ENCODE measurements around the gene THRB. TPM values are rescaled to one million over a fixed set of nuclear protein-coding genes. Genes with fewer than 3 reads are reported as not detected.
"Not testable (repeated sequence)": the region's sequence is repeated elsewhere in the genome, so short reads cannot be mapped to it uniquely, and the experiment has no call there.

THRB gene
- total RNA-seq, 2 experiments from 2014 or later: not detected

GRCh38 chr3:24096271-24096670 lies 398.4 kb downstream of the THRB start:
- ATAC-seq: no peak
- no peaks in the 10 kb centered on the region for H3K9me3 Mint-ChIP-seq (ENCODE audit: low read depth)
- CTCF ChIA-PET: no interaction called here
- no peaks in the 10 kb centered on the region for H3K27me3 Mint-ChIP-seq
- no peaks in the 10 kb centered on the region for H3K4me1 Mint-ChIP-seq
- no peak overlapping the region for H3K27ac Mint-ChIP-seq
- no peak for DNase-seq
- no peaks in the 10 kb centered on the region for H3K36me3 Mint-ChIP-seq
- no peak overlapping the region for H3K4me3 Mint-ChIP-seq

GRCh38 chr3:24094818-24095217 lies 399.8 kb downstream of the THRB start:
- CTCF ChIA-PET; H3K4me3 Mint-ChIP-seq; H3K4me1 Mint-ChIP-seq; H3K27me3 Mint-ChIP-seq; DNase-seq; H3K36me3 Mint-ChIP-seq; H3K9me3 Mint-ChIP-seq (ENCODE audit: low read depth); ATAC-seq; H3K27ac Mint-ChIP-seq: not testable (repeated sequence)

- no peaks in the 10 kb centered on the region for H3K9me3 Mint-ChIP-seq (ENCODE audit: low read depth)
- H3K27ac Mint-ChIP-seq: no peak overlapping the region
- H3K4me3 Mint-ChIP-seq: no peak overlapping the region
- CTCF ChIA-PET: interaction anchor here (1.3 kb wide), 1 partner anchor 200 kb away, joined by 3 read pairs; no protein-coding TSS in a partner anchor
- no peaks in the 10 kb centered on the region for H3K36me3 Mint-ChIP-seq
- no peaks in the 10 kb centered on the region for H3K27me3 Mint-ChIP-seq
- ATAC-seq: no peak
- no peak for DNase-seq
- H3K4me1 Mint-ChIP-seq: no peaks in the 10 kb centered on the region
Measured at GRCh38 chr3:24088782-24089181, 405.9 kb downstream of the THRB start.

- no peak for ATAC-seq
- no peak overlapping the region for H3K4me3 Mint-ChIP-seq
- no peaks in the 10 kb centered on the region for H3K9me3 Mint-ChIP-seq (ENCODE audit: low read depth)
- no peaks in the 10 kb centered on the region for H3K36me3 Mint-ChIP-seq
- H3K27me3 Mint-ChIP-seq: no peaks in the 10 kb centered on the region
- DNase-seq: no peak
- H3K4me1 Mint-ChIP-seq: no peaks in the 10 kb centered on the region
- CTCF ChIA-PET: no interaction called here
- H3K27ac Mint-ChIP-seq: no peak overlapping the region
Measured at GRCh38 chr3:24087469-24087868, 407.2 kb downstream of the THRB start.

GRCh38 chr3:24086617-24087404 lies 407.8 kb downstream of the THRB start:
- Mint-ChIP-seq H3K4me3 (no peak overlapping the region), H3K4me1 (no peaks in the 10 kb centered on the region), H3K36me3 (no peaks in the 10 kb centered on the region), H3K9me3 (ENCODE audit: low read depth) (no peaks in the 10 kb centered on the region), H3K27ac (no peak overlapping the region), H3K27me3 (no peaks in the 10 kb centered on the region)
- no peak for ATAC-seq
- CTCF ChIA-PET: no interaction called here
- no peak for DNase-seq

- H3K4me1 Mint-ChIP-seq: no peaks in the 10 kb centered on the region
- H3K9me3 Mint-ChIP-seq (ENCODE audit: low read depth): no peaks in the 10 kb centered on the region
- CTCF ChIA-PET: no interaction called here
- no peak for ATAC-seq
- no peak overlapping the region for H3K4me3 Mint-ChIP-seq
- no peaks in the 10 kb centered on the region for H3K27me3 Mint-ChIP-seq
- H3K27ac Mint-ChIP-seq: no peak overlapping the region
- no peak for DNase-seq
- H3K36me3 Mint-ChIP-seq: no peaks in the 10 kb centered on the region
Measured at GRCh38 chr3:24086206-24086605, 408.4 kb downstream of the THRB start.

- no peak overlapping the region for H3K4me3 Mint-ChIP-seq
Measured at GRCh38 chr3:24072193-24072592, 422.5 kb downstream of the THRB start.

GRCh38 chr3:24069045-24069444 lies 425.6 kb downstream of the THRB start:
- H3K27ac Mint-ChIP-seq: no peak overlapping the region
- no peaks in the 10 kb centered on the region for H3K9me3 Mint-ChIP-seq (ENCODE audit: low read depth)
- no peak overlapping the region for H3K4me3 Mint-ChIP-seq
- no peaks in the 10 kb centered on the region for H3K4me1 Mint-ChIP-seq
- no peaks in the 10 kb centered on the region for H3K27me3 Mint-ChIP-seq
- CTCF ChIA-PET: no interaction called here
- no peaks in the 10 kb centered on the region for H3K36me3 Mint-ChIP-seq
- ATAC-seq (no peak), DNase-seq (no peak)

More at GRCh38 chr3:24072193-24072592, 422.5 kb downstream of the THRB start:
- H3K9me3 Mint-ChIP-seq (ENCODE audit: low read depth): peaks cover 2% of the 10 kb centered on the region
- H3K27ac Mint-ChIP-seq: no peak overlapping the region
- H3K27me3 Mint-ChIP-seq: peaks cover 2% of the 10 kb centered on the region
- ATAC-seq (no peak), DNase-seq (no peak)
- CTCF ChIA-PET: no interaction called here
- H3K36me3 Mint-ChIP-seq: no peaks in the 10 kb centered on the region
- H3K4me1 Mint-ChIP-seq: peaks cover 2% of the 10 kb centered on the region

GRCh38 chr3:24067483-24067882 lies 427.2 kb downstream of the THRB start:
- H3K4me3 Mint-ChIP-seq: no peak overlapping the region
- no peaks in the 10 kb centered on the region for H3K36me3 Mint-ChIP-seq
- ATAC-seq: no peak
- H3K9me3 Mint-ChIP-seq (ENCODE audit: low read depth): no peaks in the 10 kb centered on the region
- no peak for DNase-seq
- CTCF ChIA-PET: no interaction called here
- H3K4me1 Mint-ChIP-seq: no peaks in the 10 kb centered on the region
- no peak overlapping the region for H3K27ac Mint-ChIP-seq
- H3K27me3 Mint-ChIP-seq: no peaks in the 10 kb centered on the region

Small RNA genes lying within 50 kb of the gene (microRNA-seq; reads per million reads assigned to microRNA genes)
- gene MIR4792: not detected

Data from activated CD8-positive, alpha-beta memory T cell treated with anti-CD3 and anti-CD28 coated beads, Interleukin-2, amount 10 ng/mL, durations not matched to agents 7 days and 5 days (primary cell).